Tibial nerve (tissue), 3 donors: ENCODE measurements around the gene AP3M1.

Experiments
- CTCF ChIP-seq, 5 experiments: fragments of 200-600 bp in 3 of 5; fragments of 450-650 bp in 2 of 5; sonication (generic) in 3 of 5; IDR thresholded peaks; one replicate each; pipeline ENCODE4 v1.5.1; 2016 to 2019; ENCODE audit warnings: antibody characterized with exemption in 5 of 5, mild to moderate bottlenecking in 3 of 5, moderate library complexity in 2 of 5
- POLR2A ChIP-seq, 2 donors: fragments of 450-650 bp; IDR thresholded peaks; one replicate each; pipeline ENCODE4 v1.6.1; 2017; ENCODE audit warnings: antibody characterized with exemption in 2 of 2, mild to moderate bottlenecking in 2 of 2, moderate library complexity in 2 of 2

GRCh38 chr10:74156919-74157289 lies 6.3 kb upstream of the AP3M1 start:
- TF ChIP-seq POLR2A (IDR thresholded peaks at IDR 0.05) (no peak), CTCF (IDR thresholded peaks at IDR 0.05) (no peak)
